ENCODE data around the gene TXLNG. TPM values are rescaled to one million over a fixed set of nuclear protein-coding genes. Genes with fewer than 3 reads are reported as not detected.
"Not testable (repeated sequence)": the region's sequence is repeated elsewhere in the genome, so short reads cannot be mapped to it uniquely, and the experiment has no call there.

Gene TXLNG
- total RNA-seq, 1 experiment from 2014 or later, result 10.2 TPM

DNA sequence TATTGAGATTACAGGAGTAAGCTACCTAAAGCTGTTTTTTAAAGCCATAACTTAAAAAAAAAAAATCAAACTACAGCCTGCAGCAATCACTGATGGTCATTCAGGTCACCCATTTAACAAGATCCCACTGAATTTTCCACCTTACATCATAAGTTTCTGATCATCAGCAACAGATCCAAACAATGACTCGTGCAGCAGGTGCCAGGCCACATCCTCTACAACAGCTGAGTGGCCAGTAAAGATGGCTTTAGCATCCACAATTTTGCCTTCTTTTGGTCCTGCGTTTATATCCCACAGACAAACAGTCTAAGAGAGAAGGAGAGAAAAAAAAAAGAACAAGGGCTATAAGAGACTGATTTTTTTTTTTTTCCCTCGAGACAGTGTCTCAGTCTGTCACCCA is 67.3 kb downstream of the TXLNG start:
- intact Hi-C loops (cut with micrococcal nuclease; ENCODE audit: unreplicated experiment) (no loop called here), in situ Hi-C loops (cut with HindIII; ENCODE audit: low pct_unique_long_range_greater_than_20kb, low sequenced_read_pairs) (no loop called here)
- TF ChIP-seq POLR2AphosphoS5 (IDR thresholded peaks at IDR 0.05; ENCODE audit: low read depth, low read length), result no peak
- TF ChIP-seq, protein P1, sequence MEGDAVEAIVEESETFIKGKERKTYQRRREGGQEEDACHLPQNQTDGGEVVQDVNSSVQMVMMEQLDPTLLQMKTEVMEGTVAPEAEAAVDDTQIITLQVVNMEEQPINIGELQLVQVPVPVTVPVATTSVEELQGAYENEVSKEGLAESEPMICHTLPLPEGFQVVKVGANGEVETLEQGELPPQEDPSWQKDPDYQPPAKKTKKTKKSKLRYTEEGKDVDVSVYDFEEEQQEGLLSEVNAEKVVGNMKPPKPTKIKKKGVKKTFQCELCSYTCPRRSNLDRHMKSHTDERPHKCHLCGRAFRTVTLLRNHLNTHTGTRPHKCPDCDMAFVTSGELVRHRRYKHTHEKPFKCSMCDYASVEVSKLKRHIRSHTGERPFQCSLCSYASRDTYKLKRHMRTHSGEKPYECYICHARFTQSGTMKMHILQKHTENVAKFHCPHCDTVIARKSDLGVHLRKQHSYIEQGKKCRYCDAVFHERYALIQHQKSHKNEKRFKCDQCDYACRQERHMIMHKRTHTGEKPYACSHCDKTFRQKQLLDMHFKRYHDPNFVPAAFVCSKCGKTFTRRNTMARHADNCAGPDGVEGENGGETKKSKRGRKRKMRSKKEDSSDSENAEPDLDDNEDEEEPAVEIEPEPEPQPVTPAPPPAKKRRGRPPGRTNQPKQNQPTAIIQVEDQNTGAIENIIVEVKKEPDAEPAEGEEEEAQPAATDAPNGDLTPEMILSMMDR (IDR thresholded peaks at IDR 0.05), result no peak
- TF ChIP-seq, protein P2, sequence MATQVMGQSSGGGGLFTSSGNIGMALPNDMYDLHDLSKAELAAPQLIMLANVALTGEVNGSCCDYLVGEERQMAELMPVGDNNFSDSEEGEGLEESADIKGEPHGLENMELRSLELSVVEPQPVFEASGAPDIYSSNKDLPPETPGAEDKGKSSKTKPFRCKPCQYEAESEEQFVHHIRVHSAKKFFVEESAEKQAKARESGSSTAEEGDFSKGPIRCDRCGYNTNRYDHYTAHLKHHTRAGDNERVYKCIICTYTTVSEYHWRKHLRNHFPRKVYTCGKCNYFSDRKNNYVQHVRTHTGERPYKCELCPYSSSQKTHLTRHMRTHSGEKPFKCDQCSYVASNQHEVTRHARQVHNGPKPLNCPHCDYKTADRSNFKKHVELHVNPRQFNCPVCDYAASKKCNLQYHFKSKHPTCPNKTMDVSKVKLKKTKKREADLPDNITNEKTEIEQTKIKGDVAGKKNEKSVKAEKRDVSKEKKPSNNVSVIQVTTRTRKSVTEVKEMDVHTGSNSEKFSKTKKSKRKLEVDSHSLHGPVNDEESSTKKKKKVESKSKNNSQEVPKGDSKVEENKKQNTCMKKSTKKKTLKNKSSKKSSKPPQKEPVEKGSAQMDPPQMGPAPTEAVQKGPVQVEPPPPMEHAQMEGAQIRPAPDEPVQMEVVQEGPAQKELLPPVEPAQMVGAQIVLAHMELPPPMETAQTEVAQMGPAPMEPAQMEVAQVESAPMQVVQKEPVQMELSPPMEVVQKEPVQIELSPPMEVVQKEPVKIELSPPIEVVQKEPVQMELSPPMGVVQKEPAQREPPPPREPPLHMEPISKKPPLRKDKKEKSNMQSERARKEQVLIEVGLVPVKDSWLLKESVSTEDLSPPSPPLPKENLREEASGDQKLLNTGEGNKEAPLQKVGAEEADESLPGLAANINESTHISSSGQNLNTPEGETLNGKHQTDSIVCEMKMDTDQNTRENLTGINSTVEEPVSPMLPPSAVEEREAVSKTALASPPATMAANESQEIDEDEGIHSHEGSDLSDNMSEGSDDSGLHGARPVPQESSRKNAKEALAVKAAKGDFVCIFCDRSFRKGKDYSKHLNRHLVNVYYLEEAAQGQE (IDR thresholded peaks at IDR 0.05; ENCODE audit: insufficient read depth in 1 of 2, low read depth in 2 of 2, low read length in 1 of 2), result no peak
- no peak for TF ChIP-seq SIN3A (IDR thresholded peaks at IDR 0.05; ENCODE audit: borderline replicate concordance, insufficient read depth, low read depth, low read length)
- no peak for TF ChIP-seq TCF7L2 (IDR thresholded peaks at IDR 0.05; ENCODE audit: low read depth, low read length)
- CTCF ChIA-PET, result no interaction called here
- Histone ChIP-seq H3K27me3 (ENCODE audit: control insufficient read depth, insufficient read depth, low read length) (no peaks in the 10 kb centered on the region), H3K4me3 (ENCODE audit: low read depth in 2 of 2, low read length in 2 of 2) (no peak overlapping the region), H3K4me1 (ENCODE audit: control insufficient read depth, insufficient read depth, low read length) (no peaks in the 10 kb centered on the region), H3K27ac (ENCODE audit: low read length) (no peak overlapping the region), H3K36me3 (ENCODE audit: control insufficient read depth, insufficient read depth, low read length) (peaks cover 11% of the 10 kb centered on the region), H3K9me3 (ENCODE audit: control insufficient read depth, insufficient read depth, low read depth, low read length) (no peaks in the 10 kb centered on the region)
- POLR2A ChIA-PET, result no interaction called here
- DNase-seq (ENCODE audit: low read depth, low spot score) (no peak), ATAC-seq (no peak)
- no TSS peak for BruUV-seq (replicated peaks)

DNA sequence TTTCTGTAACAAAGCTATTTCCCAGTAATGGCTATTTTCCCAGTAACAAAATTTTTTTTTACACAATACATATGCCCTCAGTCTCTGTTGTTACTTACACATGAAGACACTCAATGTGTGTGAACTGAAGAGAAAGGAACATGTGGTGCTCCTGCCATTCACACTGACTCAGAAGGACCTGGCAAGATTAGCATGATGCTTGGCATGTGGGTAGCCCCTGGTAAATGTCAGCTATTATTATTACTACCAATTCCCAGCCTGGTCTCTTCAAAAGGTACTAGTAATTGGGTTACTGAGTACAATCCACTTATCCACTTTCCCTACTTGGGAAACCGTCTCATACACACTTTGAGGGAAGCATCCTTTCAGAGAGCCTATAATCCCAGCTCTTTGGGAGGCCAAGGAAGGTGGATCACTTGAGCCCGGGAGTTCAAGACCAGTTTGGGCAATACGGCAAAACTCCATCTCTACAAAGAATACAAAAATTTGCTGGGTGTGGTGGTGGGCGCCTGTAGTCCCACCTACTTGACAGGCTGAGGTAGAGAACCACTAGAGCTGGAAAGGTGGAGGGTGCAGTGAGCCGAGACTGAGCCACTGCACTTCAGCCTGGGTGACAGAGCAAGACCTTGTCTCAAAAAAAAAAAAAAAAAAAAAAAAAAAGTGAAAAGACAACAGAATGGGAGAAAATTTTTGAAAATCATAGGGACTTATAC is 69.3 kb downstream of the TXLNG start:
- TF ChIP-seq, protein P1 (IDR thresholded peaks at IDR 0.05), result no peak
- TF ChIP-seq SIN3A (IDR thresholded peaks at IDR 0.05; ENCODE audit: borderline replicate concordance, insufficient read depth, low read depth, low read length), result no peak
- no peak for TF ChIP-seq TCF7L2 (IDR thresholded peaks at IDR 0.05; ENCODE audit: low read depth, low read length)
- TF ChIP-seq, protein P2 (IDR thresholded peaks at IDR 0.05; ENCODE audit: insufficient read depth in 1 of 2, low read depth in 2 of 2, low read length in 1 of 2), result no peak
- TF ChIP-seq POLR2AphosphoS5 (IDR thresholded peaks at IDR 0.05; ENCODE audit: low read depth, low read length), result no peak
- H3K27ac ChIP-seq (ENCODE audit: low read length), result no peak overlapping the region
- H3K4me1 ChIP-seq (ENCODE audit: control insufficient read depth, insufficient read depth, low read length), result no peaks in the 10 kb centered on the region
- H3K4me3 ChIP-seq (ENCODE audit: low read depth in 2 of 2, low read length in 2 of 2), result no peak overlapping the region
- no TSS peak for BruUV-seq (replicated peaks)
- H3K9me3 ChIP-seq (ENCODE audit: control insufficient read depth, insufficient read depth, low read depth, low read length), result no peaks in the 10 kb centered on the region
- ChIA-PET CTCF (interaction anchor here (0.6 kb wide), 1 partner anchor 23 kb away, joined by 4 read pairs; no protein-coding TSS in a partner anchor), POLR2A (no interaction called here)
- intact Hi-C loops (cut with micrococcal nuclease; ENCODE audit: unreplicated experiment), result no loop called here
- no peak for ATAC-seq
- H3K36me3 ChIP-seq (ENCODE audit: control insufficient read depth, insufficient read depth, low read length), result peaks cover 4% of the 10 kb centered on the region; the same call in 1 of the 2 replicates
- no peak for DNase-seq (ENCODE audit: low read depth, low spot score)
- H3K27me3 ChIP-seq (ENCODE audit: control insufficient read depth, insufficient read depth, low read length), result no peaks in the 10 kb centered on the region
- in situ Hi-C loops (cut with HindIII; ENCODE audit: low pct_unique_long_range_greater_than_20kb, low sequenced_read_pairs), result no loop called here

DNA sequence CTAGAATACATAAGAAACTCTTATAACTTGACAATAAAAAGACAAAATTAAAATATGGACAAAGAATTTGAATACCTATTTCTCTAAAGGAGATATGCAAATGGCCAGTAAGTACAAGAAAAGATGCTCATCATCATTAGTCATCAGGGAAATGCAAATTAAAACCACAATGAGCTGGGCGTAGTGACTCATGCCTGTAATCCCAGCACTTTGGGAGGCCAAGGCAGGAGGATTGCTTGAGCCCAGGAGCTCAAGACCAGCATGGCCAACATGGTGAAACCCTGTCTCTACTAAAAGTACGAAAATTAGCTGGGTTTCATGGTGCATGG is 69.8 kb downstream of the TXLNG start:
- H3K36me3 ChIP-seq (ENCODE audit: control insufficient read depth, insufficient read depth, low read length); H3K27ac ChIP-seq (ENCODE audit: low read length); H3K4me1 ChIP-seq (ENCODE audit: control insufficient read depth, insufficient read depth, low read length); POLR2A ChIA-PET; H3K27me3 ChIP-seq (ENCODE audit: control insufficient read depth, insufficient read depth, low read length); BruUV-seq (replicated peaks); in situ Hi-C loops (cut with HindIII; ENCODE audit: low pct_unique_long_range_greater_than_20kb, low sequenced_read_pairs); intact Hi-C loops (cut with micrococcal nuclease; ENCODE audit: unreplicated experiment); DNase-seq (ENCODE audit: low read depth, low spot score); H3K4me3 ChIP-seq (ENCODE audit: low read depth in 2 of 2, low read length in 2 of 2); H3K9me3 ChIP-seq (ENCODE audit: control insufficient read depth, insufficient read depth, low read depth, low read length); ATAC-seq: not testable (repeated sequence)
- CTCF ChIA-PET, result interaction anchor here (0.6 kb wide), 1 partner anchor 24 kb away, joined by 4 read pairs; no protein-coding TSS in a partner anchor

Data from Panc1 (cell line).